ENCODE data around the gene BEST2.

The BEST2 gene

GRCh38 chr19:12789904-12790619 lies 38.5 kb downstream of the BEST2 start:
- Histone ChIP-seq H4K91ac (ENCODE audit: low read depth, low read length, poor library complexity) (no peak overlapping the region), H3K23ac (ENCODE audit: low read depth, low read length, poor library complexity) (peak overlapping the region; percentile 83), H4K8ac (ENCODE audit: low read depth, low read length) (no peak overlapping the region), H3K9ac (ENCODE audit: low read depth, low read length, poor library complexity) (peak overlapping the region; percentile 7), H2BK120ac (ENCODE audit: low read depth, low read length) (no peak overlapping the region), H3K4me3 (ENCODE audit: low read length in 2 of 2) (peak overlapping the region; percentile 60 to 73), H3K9me3 (replicated peaks in 1 of 2; ENCODE audit: control insufficient read depth in 2 of 2, insufficient read depth in 1 of 2, low read depth in 1 of 2, low read length in 2 of 2) (no peaks in the 10 kb centered on the region), H3K27me3 (ENCODE audit: control insufficient read depth in 3 of 3, insufficient read depth in 3 of 3, low read depth in 1 of 3, low read length in 3 of 3) (peaks cover 0 to 31% (median 3%) of the 10 kb centered on the region in 3 experiments), H3K14ac (ENCODE audit: low read length) (no peak overlapping the region), H3K4me1 (ENCODE audit: control insufficient read depth in 2 of 2, insufficient read depth in 1 of 2, low read depth in 1 of 2, low read length in 2 of 2) (peaks cover 21 to 46% of the 10 kb centered on the region in 2 donors), H3K36me3 (replicated peaks in 1 of 2; ENCODE audit: control insufficient read depth in 2 of 2, insufficient read depth in 2 of 2, low read length in 2 of 2) (no peaks in the 10 kb centered on the region), H2BK5ac (ENCODE audit: low read length) (peak overlapping the region; percentile 85), H3K4me2 (ENCODE audit: insufficient read depth, low read length, poor library complexity, severe bottlenecking) (peak overlapping the region; percentile 89), H3K18ac (ENCODE audit: low read length) (peak overlapping the region; percentile 96), H3K27ac (replicated peaks; ENCODE audit: low read length) (peak overlapping the region; percentile 51), H2BK15ac (ENCODE audit: low read length) (no peak overlapping the region), H3K4ac (ENCODE audit: low read length) (no peak overlapping the region), H3K79me1 (ENCODE audit: low read depth, low read length) (peaks cover 4% of the 10 kb centered on the region), H2AK5ac (ENCODE audit: low read depth, low read length) (no peak overlapping the region), H2BK12ac (ENCODE audit: low read length) (no peak overlapping the region), H2AFZ (ENCODE audit: low read length) (peak overlapping the region; percentile 87)
- WGBS, 2 donors (ENCODE audit: extremely low coverage in 2 of 2, insufficient read length in 2 of 2, insufficient replicate concordance in 1 of 2), result no CpG with 5 or more reads among the region's 56 CpGs
- peak; percentile 95 for DNase-seq (ENCODE audit: low spot score)

- H3K18ac ChIP-seq (ENCODE audit: low read length), result peak overlapping the region; percentile 89
- peak overlapping the region; percentile 96 for H3K4me2 ChIP-seq (ENCODE audit: insufficient read depth, low read length, poor library complexity, severe bottlenecking)
- H3K79me1 ChIP-seq (ENCODE audit: low read depth, low read length), result peaks cover 4% of the 10 kb centered on the region
- no peaks in the 10 kb centered on the region for H3K36me3 ChIP-seq (replicated peaks in 1 of 2; ENCODE audit: control insufficient read depth in 2 of 2, insufficient read depth in 2 of 2, low read length in 2 of 2)
- peak overlapping the region; percentile 61 for H3K9ac ChIP-seq (ENCODE audit: low read depth, low read length, poor library complexity)
- no peak overlapping the region for H4K91ac ChIP-seq (ENCODE audit: low read depth, low read length, poor library complexity)
- DNase-seq (ENCODE audit: low spot score), result no peak
- no peak overlapping the region for H4K8ac ChIP-seq (ENCODE audit: low read depth, low read length)
- H2AK5ac ChIP-seq (ENCODE audit: low read depth, low read length), result no peak overlapping the region
- H2AFZ ChIP-seq (ENCODE audit: low read length), result peak overlapping the region; percentile 87
- no peak overlapping the region for H2BK12ac ChIP-seq (ENCODE audit: low read length)
- no peak overlapping the region for H3K14ac ChIP-seq (ENCODE audit: low read length)
- no peak overlapping the region for H3K27ac ChIP-seq (replicated peaks; ENCODE audit: low read length)
- H3K9me3 ChIP-seq (replicated peaks in 1 of 2; ENCODE audit: control insufficient read depth in 2 of 2, insufficient read depth in 1 of 2, low read depth in 1 of 2, low read length in 2 of 2), result no peaks in the 10 kb centered on the region
- no CpG with 5 or more reads among the region's 22 CpGs for WGBS, 2 donors (ENCODE audit: extremely low coverage in 2 of 2, insufficient read length in 2 of 2, insufficient replicate concordance in 1 of 2)
- H3K4ac ChIP-seq (ENCODE audit: low read length), result no peak overlapping the region
- peaks cover 21 to 40% of the 10 kb centered on the region in 2 donors for H3K4me1 ChIP-seq (ENCODE audit: control insufficient read depth in 2 of 2, insufficient read depth in 1 of 2, low read depth in 1 of 2, low read length in 2 of 2)
- peak overlapping the region; percentile 46 to 60 for H3K4me3 ChIP-seq (ENCODE audit: low read length in 2 of 2)
- peaks cover 0 to 31% (median 3%) of the 10 kb centered on the region in 3 experiments for H3K27me3 ChIP-seq (ENCODE audit: control insufficient read depth in 3 of 3, insufficient read depth in 3 of 3, low read depth in 1 of 3, low read length in 3 of 3)
- peak overlapping the region; percentile 100 for H3K23ac ChIP-seq (ENCODE audit: low read depth, low read length, poor library complexity)
- no peak overlapping the region for H2BK15ac ChIP-seq (ENCODE audit: low read length)
- no peak overlapping the region for H2BK5ac ChIP-seq (ENCODE audit: low read length)
- H2BK120ac ChIP-seq (ENCODE audit: low read depth, low read length), result peak overlapping the region; percentile 47
Measured at GRCh38 chr19:12790628-12791344, 39.2 kb downstream of the BEST2 start.

DNA sequence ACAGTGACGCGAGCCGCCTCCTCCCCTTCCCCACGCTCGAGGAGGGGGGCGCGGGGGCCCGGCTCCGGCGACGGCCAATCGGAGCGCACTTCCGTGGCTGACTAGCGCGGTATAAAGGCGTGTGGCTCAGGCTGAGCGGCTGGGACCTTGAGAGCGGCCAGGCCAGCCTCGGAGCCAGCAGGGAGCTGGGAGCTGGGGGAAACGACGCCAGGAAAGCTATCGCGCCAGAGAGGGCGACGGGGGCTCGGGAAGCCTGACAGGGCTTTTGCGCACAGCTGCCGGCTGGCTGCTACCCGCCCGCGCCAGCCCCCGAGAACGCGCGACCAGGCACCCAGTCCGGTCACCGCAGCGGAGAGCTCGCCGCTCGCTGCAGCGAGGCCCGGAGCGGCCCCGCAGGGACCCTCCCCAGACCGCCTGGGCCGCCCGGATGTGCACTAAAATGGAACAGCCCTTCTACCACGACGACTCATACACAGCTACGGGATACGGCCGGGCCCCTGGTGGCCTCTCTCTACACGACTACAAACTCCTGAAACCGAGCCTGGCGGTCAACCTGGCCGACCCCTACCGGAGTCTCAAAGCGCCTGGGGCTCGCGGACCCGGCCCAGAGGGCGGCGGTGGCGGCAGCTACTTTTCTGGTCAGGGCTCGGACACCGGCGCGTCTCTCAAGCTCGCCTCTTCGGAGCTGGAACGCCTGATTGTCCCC lies 39.9 kb downstream of the BEST2 start, which contains the start of gene JUNB:
JUNB (plus strand) TSS at position 142 of the 706 bp plus-strand sequence; CDS start at position 428, 286 bp downstream.
- H3K18ac ChIP-seq (ENCODE audit: low read length), result peak within 1 kb of the TSS; percentile 97
- DNase-seq (ENCODE audit: low spot score), result no peak

More for the DNA sequence above, 39.9 kb downstream of the BEST2 start, which contains the start of gene JUNB:
- Histone ChIP-seq H3K9ac (ENCODE audit: low read depth, low read length, poor library complexity) (peak within 1 kb of the TSS; percentile 91), H3K4ac (ENCODE audit: low read length) (peak within 1 kb of the TSS; percentile 60), H2AFZ (ENCODE audit: low read length) (peak within 1 kb of the TSS; percentile 88), H4K91ac (ENCODE audit: low read depth, low read length, poor library complexity) (no peak within 1 kb of the TSS), H3K79me1 (ENCODE audit: low read depth, low read length) (peaks cover 4% of the 10 kb centered on the region), H3K23ac (ENCODE audit: low read depth, low read length, poor library complexity) (peak within 1 kb of the TSS; percentile 100), H2AK5ac (ENCODE audit: low read depth, low read length) (peak within 1 kb of the TSS; percentile 72), H4K8ac (ENCODE audit: low read depth, low read length) (no peak within 1 kb of the TSS), H3K4me1 (ENCODE audit: control insufficient read depth in 2 of 2, insufficient read depth in 1 of 2, low read depth in 1 of 2, low read length in 2 of 2) (peaks cover 24 to 43% of the 10 kb centered on the region in 2 donors), H3K27ac (replicated peaks; ENCODE audit: low read length) (no peak within 1 kb of the TSS), H3K14ac (ENCODE audit: low read length) (peak within 1 kb of the TSS; percentile 42), H2BK120ac (ENCODE audit: low read depth, low read length) (peak within 1 kb of the TSS; percentile 47), H2BK12ac (ENCODE audit: low read length) (no peak within 1 kb of the TSS), H2BK5ac (ENCODE audit: low read length) (peak within 1 kb of the TSS; percentile 71), H3K4me2 (ENCODE audit: insufficient read depth, low read length, poor library complexity, severe bottlenecking) (peak within 1 kb of the TSS; percentile 96), H3K36me3 (replicated peaks in 1 of 2; ENCODE audit: control insufficient read depth in 2 of 2, insufficient read depth in 2 of 2, low read length in 2 of 2) (no peaks in the 10 kb centered on the region), H3K4me3 (ENCODE audit: low read length in 2 of 2) (peak within 1 kb of the TSS; percentile 60 to 79), H3K27me3 (ENCODE audit: control insufficient read depth in 3 of 3, insufficient read depth in 3 of 3, low read depth in 1 of 3, low read length in 3 of 3) (peaks cover 0 to 31% (median 3%) of the 10 kb centered on the region in 3 experiments), H2BK15ac (ENCODE audit: low read length) (peak within 1 kb of the TSS; percentile 84), H3K9me3 (replicated peaks in 1 of 2; ENCODE audit: control insufficient read depth in 2 of 2, insufficient read depth in 1 of 2, low read depth in 1 of 2, low read length in 2 of 2) (no peaks in the 10 kb centered on the region)
- no CpG with 5 or more reads among the region's 73 CpGs for WGBS, 2 donors (ENCODE audit: extremely low coverage in 2 of 2, insufficient read length in 2 of 2, insufficient replicate concordance in 1 of 2)
